Endothelial cell of umbilical vein (primary cell): ENCODE data around the gene KLHL11.
A peak's percentile ranks its signal among the peaks of the same experiment; 100 is the strongest.

Experiments used
- CTCF ChIP-seq, 2 donors: IDR thresholded peaks; 1 replicate in 1 of 2; 2 replicates in 1 of 2; pipeline ENCODE4 v1.5.1; 2011; ENCODE audit warnings: low read length in 2 of 2, mild to moderate bottlenecking in 2 of 2, moderate library complexity in 2 of 2, control low read depth in 1 of 2, inconsistent platforms in 1 of 2, low read depth in 1 of 2; ENCODE audit not compliant: insufficient read depth in 1 of 2; ENCODE audit errors: extremely low read depth in 1 of 2
- POLR2AphosphoS5 ChIP-seq: IDR thresholded peaks from 2 replicates; pipeline ENCODE4 v1.6.1; 2012; ENCODE audit warnings: low read depth, mild to moderate bottlenecking, control low read depth, low read length, moderate library complexity; ENCODE audit not compliant: insufficient read depth

GRCh38 chr17:41864836-41865595, at the start of gene KLHL11:
- peak; percentile 96 for TF ChIP-seq POLR2AphosphoS5
- TF ChIP-seq CTCF (IDR thresholded peaks at IDR 0.05; ENCODE audit: extremely low read depth in 1 of 2, insufficient read depth in 1 of 2, low read depth in 1 of 2, low read length in 2 of 2): no peak
